GM13977 (cell line): Measurements from ENCODE around the gene SCAPER.

Source experiments
- DNase-seq: peaks from one replicate; pipeline ENCODE4 v3.0.0; 2012; ENCODE audit warnings: low spot score
- in situ Hi-C: fragments of 300-500 bp; cut with MboI; formaldehyde crosslinking; loops from one replicate; pipeline ENCODE4 v1.12.0; 2022; ENCODE audit warnings: low sequenced_read_pairs, low pct_unique_long_range_greater_than_20kb, mixed read lengths, inconsistent platforms; ENCODE audit not compliant: unreplicated experiment
- TF ChIP-seq, protein P1 (sequence below): IDR thresholded peaks from 2 replicates; pipeline ENCODE4 v1.5.1; 2012; ENCODE audit warnings: mild to moderate bottlenecking, control low read depth; ENCODE audit not compliant: insufficient read depth; ENCODE audit errors: extremely low read depth, missing control alignments

The SCAPER gene

DNA sequence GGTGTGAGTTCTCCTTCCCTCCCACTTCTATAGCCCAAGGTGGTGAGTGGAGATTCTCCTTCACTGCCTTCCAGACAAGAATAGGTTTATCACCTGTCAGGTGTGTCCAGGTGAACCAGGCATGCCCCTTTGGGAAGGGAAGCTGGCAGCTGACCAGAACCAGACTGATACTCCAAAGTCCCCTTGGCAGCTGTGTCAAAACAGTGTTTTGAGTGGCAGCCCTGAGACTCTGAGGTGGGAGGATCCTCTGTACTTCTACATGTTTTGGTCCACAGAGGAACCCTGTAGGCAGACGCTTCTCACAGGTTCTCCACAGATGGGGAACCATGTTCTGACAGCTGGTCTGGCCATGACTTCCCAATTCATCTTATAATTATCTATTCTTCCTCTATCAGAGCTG is 538.4 kb downstream of the SCAPER start:
- in situ Hi-C loops, result no loop called here
- TF ChIP-seq, protein P1, sequence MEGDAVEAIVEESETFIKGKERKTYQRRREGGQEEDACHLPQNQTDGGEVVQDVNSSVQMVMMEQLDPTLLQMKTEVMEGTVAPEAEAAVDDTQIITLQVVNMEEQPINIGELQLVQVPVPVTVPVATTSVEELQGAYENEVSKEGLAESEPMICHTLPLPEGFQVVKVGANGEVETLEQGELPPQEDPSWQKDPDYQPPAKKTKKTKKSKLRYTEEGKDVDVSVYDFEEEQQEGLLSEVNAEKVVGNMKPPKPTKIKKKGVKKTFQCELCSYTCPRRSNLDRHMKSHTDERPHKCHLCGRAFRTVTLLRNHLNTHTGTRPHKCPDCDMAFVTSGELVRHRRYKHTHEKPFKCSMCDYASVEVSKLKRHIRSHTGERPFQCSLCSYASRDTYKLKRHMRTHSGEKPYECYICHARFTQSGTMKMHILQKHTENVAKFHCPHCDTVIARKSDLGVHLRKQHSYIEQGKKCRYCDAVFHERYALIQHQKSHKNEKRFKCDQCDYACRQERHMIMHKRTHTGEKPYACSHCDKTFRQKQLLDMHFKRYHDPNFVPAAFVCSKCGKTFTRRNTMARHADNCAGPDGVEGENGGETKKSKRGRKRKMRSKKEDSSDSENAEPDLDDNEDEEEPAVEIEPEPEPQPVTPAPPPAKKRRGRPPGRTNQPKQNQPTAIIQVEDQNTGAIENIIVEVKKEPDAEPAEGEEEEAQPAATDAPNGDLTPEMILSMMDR, result no peak
- no peak for DNase-seq

DNA sequence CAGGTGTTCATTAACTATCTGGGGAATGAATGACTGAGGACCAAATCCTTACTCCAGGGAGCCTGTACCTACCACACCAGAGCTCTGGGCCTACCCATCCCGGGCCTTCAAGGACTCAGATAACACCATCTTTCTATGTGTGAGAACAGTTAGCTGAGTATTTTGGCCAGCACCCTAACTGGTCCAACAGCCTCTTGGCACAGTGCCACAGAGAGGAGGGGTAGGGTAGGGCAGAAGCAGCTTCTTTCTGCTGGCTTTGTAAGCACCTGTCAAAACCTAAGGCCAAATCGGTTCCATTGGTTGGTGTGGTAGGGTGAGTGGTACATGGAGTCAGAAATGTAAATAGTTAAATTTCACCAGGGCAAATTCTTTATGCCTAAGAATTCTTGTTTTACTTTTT is 541.9 kb downstream of the SCAPER start:
- in situ Hi-C loops, result no loop called here
- TF ChIP-seq, protein P1, result no peak
- no peak for DNase-seq

DNA sequence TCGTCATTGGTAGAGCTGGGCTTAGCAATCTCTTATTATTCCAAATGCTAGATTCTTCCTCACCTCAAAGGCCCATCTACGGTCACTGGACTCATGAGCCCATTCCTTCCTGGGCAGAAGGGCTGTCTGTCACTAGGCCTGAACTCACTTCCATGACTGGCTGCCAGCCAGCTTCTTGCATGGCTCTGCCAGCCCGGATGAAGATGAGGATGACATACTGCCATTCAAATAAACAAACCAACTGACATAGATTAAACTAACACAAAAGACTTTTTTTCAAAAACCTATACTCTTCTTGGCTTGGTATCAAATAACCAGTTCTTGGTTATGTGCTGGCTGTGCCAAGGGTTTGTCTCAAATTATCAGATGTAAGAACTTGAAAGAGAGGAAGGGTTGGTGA is 544.7 kb downstream of the SCAPER start:
- TF ChIP-seq, protein P1, result no peak
- DNase-seq, result no peak
- in situ Hi-C loops, result no loop called here

DNA sequence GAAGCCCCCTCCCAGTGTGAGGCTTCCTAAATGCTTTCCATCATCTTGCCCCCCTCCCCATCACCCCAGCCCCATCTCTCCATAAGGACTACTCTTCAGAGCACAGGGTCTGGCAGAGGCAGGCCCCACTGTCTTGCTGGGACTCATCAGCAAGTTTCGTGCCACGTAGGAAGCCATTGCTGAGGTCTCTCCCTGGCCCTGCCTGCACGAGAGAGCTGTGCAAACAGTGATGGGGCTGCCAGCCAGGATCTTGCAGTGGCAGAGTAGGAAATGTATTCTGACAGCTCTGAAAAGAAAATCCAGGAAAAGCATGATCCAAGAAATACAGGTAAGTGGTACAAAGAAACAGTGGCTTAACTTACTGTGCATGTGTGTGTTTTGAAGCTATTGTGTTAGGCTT is 546.0 kb downstream of the SCAPER start:
- no peak for DNase-seq
- in situ Hi-C loops, result no loop called here
- TF ChIP-seq, protein P1, result no peak

DNA sequence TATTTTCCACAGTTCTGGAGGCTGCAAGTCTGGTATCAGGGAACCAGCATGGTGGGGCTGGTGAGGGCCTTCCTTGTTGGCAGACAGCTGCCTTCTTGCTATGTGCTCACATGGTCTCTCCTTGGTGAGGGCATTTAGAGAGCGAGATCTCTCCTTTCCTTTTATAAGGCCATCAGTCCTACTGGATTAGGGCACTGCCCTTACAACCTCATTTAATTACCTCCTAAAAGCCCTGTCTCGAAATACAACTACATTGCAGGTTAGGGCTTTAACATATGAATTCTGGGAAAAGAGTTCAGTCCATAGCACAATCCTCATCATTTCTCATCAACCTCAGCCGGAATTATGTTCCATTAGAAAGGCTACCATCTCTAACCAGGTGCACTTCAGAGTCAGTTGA is 546.7 kb downstream of the SCAPER start:
- in situ Hi-C loops, result no loop called here
- TF ChIP-seq, protein P1, result no peak
- DNase-seq, result no peak

DNA sequence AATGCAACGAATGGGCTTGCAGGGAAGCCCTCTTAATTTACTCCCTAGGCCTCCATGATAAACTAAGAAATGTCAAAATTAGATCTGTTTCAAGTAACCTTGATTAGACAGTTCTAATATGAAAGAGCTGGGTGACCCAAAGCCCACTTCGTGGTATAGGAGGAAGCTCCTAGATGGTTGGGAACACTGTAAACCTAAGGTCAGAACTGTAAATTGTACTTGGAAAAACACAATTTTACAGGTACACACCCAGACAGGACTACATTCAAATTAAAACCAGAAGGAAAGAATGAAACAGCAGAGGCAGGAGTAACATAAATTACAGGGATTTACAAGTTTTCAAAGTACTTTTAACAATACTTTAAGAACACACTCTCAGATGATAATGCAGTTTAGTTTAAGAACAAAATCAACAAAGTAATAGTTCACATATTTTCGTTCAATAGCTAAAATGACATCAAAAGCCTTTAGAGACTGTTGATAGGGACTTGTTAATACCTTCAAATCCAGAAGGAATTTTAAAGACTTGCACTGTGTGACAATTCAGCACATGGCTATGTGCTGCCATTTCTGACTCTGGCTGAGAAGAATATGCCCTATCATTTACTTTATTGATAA is 550.2 kb downstream of the SCAPER start:
- TF ChIP-seq, protein P1, result no peak
- in situ Hi-C loops, result no loop called here
- DNase-seq, result no peak

DNA sequence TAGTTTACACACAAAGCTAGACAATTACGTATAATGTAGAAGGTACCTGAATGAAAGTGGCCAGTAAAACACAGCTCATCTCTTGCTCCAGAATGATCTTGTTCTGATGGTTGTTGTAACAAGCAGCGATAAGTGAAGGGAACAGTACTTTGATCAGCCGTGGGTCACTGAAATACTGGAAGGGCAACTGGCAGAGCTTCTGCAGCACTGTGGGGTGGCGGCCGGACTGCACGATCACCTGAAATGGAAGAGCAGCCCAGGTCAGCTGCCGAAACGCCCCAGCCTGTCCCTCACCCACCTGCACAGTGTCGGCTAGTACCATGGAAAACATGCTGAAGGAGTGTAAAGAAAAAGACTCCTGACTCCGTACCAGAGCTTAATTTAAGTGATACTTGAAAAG is 551.2 kb downstream of the SCAPER start:
- in situ Hi-C loops, result no loop called here
- no peak for DNase-seq

More for the DNA sequence above, 551.2 kb downstream of the SCAPER start:
- TF ChIP-seq, protein P1, result no peak
